SK-N-SH treated with all-trans-retinoic acid at 6 μM for 48 hours (cell line): ENCODE data around the gene CPNE5.

Experiments used
- ATAC-seq: fragments of 200-7000 bp; cut with Tn5 transposase; 3 replicates; pipeline ENCODE4 v1.9.1; 2020; ENCODE audit warnings: mild to moderate bottlenecking, moderate library complexity
- ARNTL ChIP-seq: fragments of 450-650 bp; formaldehyde crosslinking; IDR thresholded peaks from 2 replicates; pipeline ENCODE4 v1.5.0; 2020; ENCODE audit warnings: low read depth, mild to moderate bottlenecking, moderate library complexity, borderline replicate concordance
- CREB5 ChIP-seq: fragments of 250-450 bp; sonication (Bioruptor Pico); IDR thresholded peaks from 2 replicates; pipeline ENCODE4 v1.5.1; 2020; ENCODE audit warnings: low read depth, mild to moderate bottlenecking, moderate library complexity
- CSDC2 ChIP-seq: fragments of 250-450 bp; sonication (Bioruptor Pico); IDR thresholded peaks from 2 replicates; pipeline ENCODE4 v1.5.0; 2020; ENCODE audit warnings: mild to moderate bottlenecking, moderate library complexity
- CSRNP3 ChIP-seq: fragments of 250-450 bp; sonication (Bioruptor Pico); IDR thresholded peaks from 2 replicates; pipeline ENCODE4 v1.5.1; 2021; ENCODE audit warnings: mild to moderate bottlenecking, moderate library complexity
- ESRRG ChIP-seq: fragments of 250-450 bp; sonication (Bioruptor Pico); IDR thresholded peaks from 2 replicates; pipeline ENCODE4 v1.6.1; 2021; ENCODE audit warnings: mild to moderate bottlenecking
- GLIS3 ChIP-seq: fragments of 250-450 bp; sonication (Bioruptor Pico); IDR thresholded peaks from 2 replicates; pipeline ENCODE4 v1.5.0; 2020; ENCODE audit warnings: mild to moderate bottlenecking, moderate library complexity
- ISL1 ChIP-seq: fragments of 250-450 bp; sonication (Bioruptor Pico); IDR thresholded peaks from 2 replicates; pipeline ENCODE4 v2.1.2; 2022; ENCODE audit warnings: mild to moderate bottlenecking, moderate library complexity
- PPARA ChIP-seq: fragments of 250-450 bp; sonication (Bioruptor Pico); IDR thresholded peaks from 2 replicates; pipeline ENCODE4 v1.5.0; 2020; ENCODE audit warnings: mild to moderate bottlenecking, borderline replicate concordance
- RARB ChIP-seq: fragments of 250-450 bp; sonication (Bioruptor Pico); IDR thresholded peaks from 2 replicates; pipeline ENCODE4 v1.8.0; 2021; ENCODE audit warnings: mild to moderate bottlenecking, moderate library complexity
- SNAI2 ChIP-seq: fragments of 250-450 bp; sonication (Bioruptor Pico); IDR thresholded peaks from 2 replicates; pipeline ENCODE4 v1.5.0; 2020; ENCODE audit warnings: mild to moderate bottlenecking, moderate library complexity
- TCF4 ChIP-seq: fragments of 250-450 bp; sonication (Bioruptor Pico); IDR thresholded peaks from 2 replicates; pipeline ENCODE4 v1.8.0; 2021; ENCODE audit warnings: mild to moderate bottlenecking, moderate library complexity, borderline replicate concordance
- TOX ChIP-seq: fragments of 250-450 bp; sonication (Bioruptor Pico); IDR thresholded peaks from 2 replicates; pipeline ENCODE4 v1.8.0; 2021; ENCODE audit warnings: mild to moderate bottlenecking, moderate library complexity, borderline replicate concordance
- ZC3H10 ChIP-seq: fragments of 250-450 bp; sonication (Bioruptor Pico); IDR thresholded peaks from 2 replicates; pipeline ENCODE4 v1.5.1; 2021; ENCODE audit warnings: mild to moderate bottlenecking, moderate library complexity
- ZFP3 ChIP-seq: fragments of 250-450 bp; sonication (Bioruptor Pico); IDR thresholded peaks from 2 replicates; pipeline ENCODE4 v1.5.0; 2020; ENCODE audit warnings: mild to moderate bottlenecking, moderate library complexity
- ZNF565 ChIP-seq: fragments of 450-650 bp; formaldehyde crosslinking; conservative IDR thresholded peaks from 2 replicates; pipeline ENCODE4 v1.5.0; 2020; ENCODE audit warnings: low read depth, mild to moderate bottlenecking, moderate library complexity
- ZNF70 ChIP-seq: fragments of 450-650 bp; formaldehyde crosslinking; IDR thresholded peaks from 2 replicates; pipeline ENCODE4 v1.5.0; 2020; ENCODE audit warnings: mild to moderate bottlenecking, moderate library complexity
- ZNF8 ChIP-seq: fragments of 450-650 bp; formaldehyde crosslinking; IDR thresholded peaks from 2 replicates; pipeline ENCODE4 v1.5.0; 2020; ENCODE audit warnings: mild to moderate bottlenecking, moderate library complexity
- TF ChIP-seq, protein P1 (sequence below): fragments of 250-450 bp; sonication (Bioruptor Pico); IDR thresholded peaks from 2 replicates; pipeline ENCODE4 v1.5.0; 2020; ENCODE audit warnings: mild to moderate bottlenecking, moderate library complexity
- TF ChIP-seq, protein P2 (sequence below): fragments of 250-450 bp; sonication (Bioruptor Pico); IDR thresholded peaks from 2 replicates; pipeline ENCODE4 v1.8.0; 2021; ENCODE audit warnings: low read depth, mild to moderate bottlenecking, moderate library complexity, borderline replicate concordance

Gene CPNE5

DNA sequence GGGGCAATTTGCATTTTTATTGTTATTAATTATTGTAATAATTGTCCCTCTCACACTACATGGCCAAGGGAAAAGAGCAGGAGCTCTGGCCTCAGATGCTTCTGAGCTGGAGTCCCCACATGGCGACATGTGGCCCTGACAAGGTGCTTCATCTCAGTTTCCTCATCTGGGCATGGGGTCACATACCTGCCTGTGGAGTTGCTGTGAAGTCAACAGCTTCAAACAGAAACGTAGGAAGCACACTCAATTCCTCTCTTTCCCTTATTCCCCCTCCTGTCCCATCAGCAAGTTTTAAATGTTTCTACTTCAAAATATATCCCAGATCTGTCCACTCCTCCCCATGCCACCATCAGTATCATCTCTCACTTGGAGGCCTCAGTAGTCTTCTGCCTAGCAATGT lies 8.7 kb downstream of the CPNE5 start:
- TF ChIP-seq CSRNP3 (CRISPR knock-in tag) (no peak), ZFP3 (CRISPR knock-in tag) (no peak), ARNTL (CRISPR knock-in tag) (no peak), GLIS3 (CRISPR knock-in tag) (no peak)
- TF ChIP-seq, protein P1, sequence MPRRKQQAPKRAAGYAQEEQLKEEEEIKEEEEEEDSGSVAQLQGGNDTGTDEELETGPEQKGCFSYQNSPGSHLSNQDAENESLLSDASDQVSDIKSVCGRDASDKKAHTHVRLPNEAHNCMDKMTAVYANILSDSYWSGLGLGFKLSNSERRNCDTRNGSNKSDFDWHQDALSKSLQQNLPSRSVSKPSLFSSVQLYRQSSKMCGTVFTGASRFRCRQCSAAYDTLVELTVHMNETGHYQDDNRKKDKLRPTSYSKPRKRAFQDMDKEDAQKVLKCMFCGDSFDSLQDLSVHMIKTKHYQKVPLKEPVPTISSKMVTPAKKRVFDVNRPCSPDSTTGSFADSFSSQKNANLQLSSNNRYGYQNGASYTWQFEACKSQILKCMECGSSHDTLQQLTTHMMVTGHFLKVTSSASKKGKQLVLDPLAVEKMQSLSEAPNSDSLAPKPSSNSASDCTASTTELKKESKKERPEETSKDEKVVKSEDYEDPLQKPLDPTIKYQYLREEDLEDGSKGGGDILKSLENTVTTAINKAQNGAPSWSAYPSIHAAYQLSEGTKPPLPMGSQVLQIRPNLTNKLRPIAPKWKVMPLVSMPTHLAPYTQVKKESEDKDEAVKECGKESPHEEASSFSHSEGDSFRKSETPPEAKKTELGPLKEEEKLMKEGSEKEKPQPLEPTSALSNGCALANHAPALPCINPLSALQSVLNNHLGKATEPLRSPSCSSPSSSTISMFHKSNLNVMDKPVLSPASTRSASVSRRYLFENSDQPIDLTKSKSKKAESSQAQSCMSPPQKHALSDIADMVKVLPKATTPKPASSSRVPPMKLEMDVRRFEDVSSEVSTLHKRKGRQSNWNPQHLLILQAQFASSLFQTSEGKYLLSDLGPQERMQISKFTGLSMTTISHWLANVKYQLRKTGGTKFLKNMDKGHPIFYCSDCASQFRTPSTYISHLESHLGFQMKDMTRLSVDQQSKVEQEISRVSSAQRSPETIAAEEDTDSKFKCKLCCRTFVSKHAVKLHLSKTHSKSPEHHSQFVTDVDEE (CRISPR knock-in tag) = no peak
- ATAC-seq = no peak

DNA sequence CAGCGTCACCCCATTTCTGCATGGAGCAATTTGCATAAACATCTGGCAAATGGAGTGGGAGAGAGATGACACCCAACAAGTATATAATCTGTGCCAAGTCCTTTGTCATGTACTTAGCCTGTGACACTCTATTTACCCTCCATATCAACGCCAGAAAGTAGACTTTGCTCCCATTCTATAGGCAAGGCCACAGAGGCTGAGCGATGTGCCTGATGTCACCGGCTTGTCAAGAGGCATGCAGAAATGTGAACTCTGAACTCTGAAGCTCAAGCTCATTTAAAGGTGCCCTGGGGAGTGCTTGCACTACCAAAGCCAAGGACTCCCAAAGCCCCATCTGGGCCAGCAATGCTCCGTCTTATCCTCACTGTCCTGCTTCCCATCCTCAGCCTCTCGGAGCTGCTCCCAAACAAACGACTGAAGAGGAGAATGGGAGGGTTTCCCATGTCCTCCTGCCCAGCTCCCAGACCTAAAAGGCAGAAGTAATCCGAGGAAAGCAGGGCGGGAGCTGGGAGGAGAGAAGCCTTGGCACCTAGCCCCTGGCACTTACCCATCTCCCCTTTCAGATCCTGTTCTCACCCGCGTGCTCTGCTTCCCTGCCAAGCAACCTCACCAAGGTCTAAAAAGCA lies 9.2 kb downstream of the CPNE5 start:
- TF ChIP-seq ISL1 (CRISPR knock-in tag) (no peak), ZNF70 (CRISPR knock-in tag) (no peak), ZNF565 (no peak)
- TF ChIP-seq, all 23 proteins: peak for 0
- ATAC-seq = peak; percentile 68

DNA sequence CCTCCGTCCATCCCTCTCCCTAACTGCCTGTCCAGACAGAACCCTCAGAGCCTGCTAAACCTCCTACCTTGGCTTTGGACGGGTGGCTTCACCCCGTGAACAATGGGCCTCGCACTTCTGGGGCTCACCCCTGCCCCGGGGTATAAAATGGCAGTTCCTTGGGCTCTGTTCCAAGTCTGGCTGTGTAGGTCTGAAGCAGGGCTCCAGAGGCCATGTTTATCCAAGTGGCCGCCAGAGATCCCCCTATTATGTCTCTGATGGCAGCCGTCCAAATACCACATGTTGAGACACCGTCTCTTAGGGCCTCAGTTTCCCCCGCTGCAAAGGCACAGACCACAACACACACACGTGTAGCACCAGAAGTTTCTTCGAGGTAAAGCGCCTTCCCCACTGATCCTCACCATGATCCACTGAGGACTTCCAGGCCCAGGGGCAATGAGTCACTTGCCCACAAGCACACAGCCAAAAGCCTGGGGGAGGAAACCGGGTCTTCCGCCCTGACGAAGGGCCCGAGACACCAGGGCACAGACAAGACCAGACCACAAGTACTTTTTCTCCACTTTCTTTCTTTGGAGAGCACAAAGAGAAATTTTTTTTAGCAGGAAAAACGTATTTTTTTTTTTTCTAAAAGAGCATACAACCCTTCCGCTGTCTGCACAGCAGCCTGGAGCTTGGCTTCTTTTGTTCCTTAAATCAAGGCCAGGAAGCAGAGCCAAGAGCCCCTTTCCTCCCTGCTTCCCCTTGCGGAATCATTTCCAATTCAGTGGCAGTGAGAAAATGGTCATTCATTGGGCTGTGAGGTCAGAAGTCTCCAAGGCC lies 11.8 kb downstream of the CPNE5 start:
- no peak for TF ChIP-seq ESRRG (CRISPR knock-in tag)
- ATAC-seq = peak; percentile 73

DNA sequence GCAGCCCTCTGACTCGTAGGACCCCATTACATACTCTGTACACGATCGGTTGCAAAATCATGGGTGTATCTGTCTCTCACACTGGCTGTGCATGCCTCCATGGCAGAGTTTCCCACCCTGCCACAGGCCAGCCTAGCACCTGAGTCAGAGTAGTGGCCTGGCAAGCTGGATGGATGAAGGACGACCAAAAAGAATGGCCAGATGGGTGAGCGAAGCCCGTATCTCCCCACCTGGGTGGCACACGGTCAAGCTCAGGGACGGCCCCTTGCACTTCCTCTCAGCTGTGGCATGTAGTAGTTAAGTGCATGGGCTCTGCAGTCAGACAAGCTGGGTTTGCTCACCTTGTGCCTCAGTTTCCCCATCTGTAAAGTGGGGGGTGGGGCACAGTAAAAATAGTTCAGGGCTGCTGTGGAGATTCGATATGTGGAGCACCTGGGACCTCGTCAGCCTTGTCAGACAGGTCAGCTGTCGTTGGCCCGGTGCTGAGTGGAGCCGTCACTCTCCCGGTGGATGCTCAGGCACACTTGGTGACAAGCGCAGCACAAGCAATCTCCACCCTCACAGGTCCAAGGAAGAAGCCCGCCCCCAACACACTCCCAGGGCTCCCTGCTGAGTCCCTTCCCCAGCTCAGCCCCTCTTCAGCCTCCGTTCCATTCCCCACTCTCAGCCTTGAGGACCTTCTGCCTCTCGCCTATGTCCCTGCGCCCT lies 12.6 kb downstream of the CPNE5 start:
- no peak for ATAC-seq
- TF ChIP-seq RARB (CRISPR knock-in tag) (no peak), ZC3H10 (CRISPR knock-in tag) (no peak), ZNF70 (CRISPR knock-in tag) (no peak), SNAI2 (CRISPR knock-in tag) (no peak), TOX (CRISPR knock-in tag) (no peak), CREB5 (no peak), ESRRG (CRISPR knock-in tag) (no peak), CSDC2 (CRISPR knock-in tag) (no peak), ZNF8 (CRISPR knock-in tag) (no peak), ISL1 (CRISPR knock-in tag) (no peak), GLIS3 (CRISPR knock-in tag) (no peak), TCF4 (CRISPR knock-in tag) (no peak), CSRNP3 (CRISPR knock-in tag) (no peak), ARNTL (CRISPR knock-in tag) (no peak), PPARA (CRISPR knock-in tag) (no peak)
- TF ChIP-seq, protein P1 (CRISPR knock-in tag) = no peak
- TF ChIP-seq, protein P2, sequence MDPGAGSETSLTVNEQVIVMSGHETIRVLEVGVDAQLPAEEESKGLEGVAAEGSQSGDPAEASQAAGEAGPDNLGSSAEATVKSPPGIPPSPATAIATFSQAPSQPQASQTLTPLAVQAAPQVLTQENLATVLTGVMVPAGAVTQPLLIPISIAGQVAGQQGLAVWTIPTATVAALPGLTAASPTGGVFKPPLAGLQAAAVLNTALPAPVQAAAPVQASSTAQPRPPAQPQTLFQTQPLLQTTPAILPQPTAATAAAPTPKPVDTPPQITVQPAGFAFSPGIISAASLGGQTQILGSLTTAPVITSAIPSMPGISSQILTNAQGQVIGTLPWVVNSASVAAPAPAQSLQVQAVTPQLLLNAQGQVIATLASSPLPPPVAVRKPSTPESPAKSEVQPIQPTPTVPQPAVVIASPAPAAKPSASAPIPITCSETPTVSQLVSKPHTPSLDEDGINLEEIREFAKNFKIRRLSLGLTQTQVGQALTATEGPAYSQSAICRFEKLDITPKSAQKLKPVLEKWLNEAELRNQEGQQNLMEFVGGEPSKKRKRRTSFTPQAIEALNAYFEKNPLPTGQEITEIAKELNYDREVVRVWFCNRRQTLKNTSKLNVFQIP (CRISPR knock-in tag) = no peak
